Adrenal gland (tissue), 12 donors: Measurements from ENCODE around the gene AXIN1. TPM values are rescaled to one million over a fixed set of nuclear protein-coding genes. Genes with fewer than 3 reads are reported as not detected.

Experiments used
- DNase-seq, 7 donors: peaks; one replicate each; pipeline ENCODE4 v3.0.0-alpha.2; 2019 to 2020
- H3K27ac ChIP-seq, 5 donors: fragments of 200-600 bp; sonication (generic) in 4 of 5; 1 replicate in 3 of 5; 2 replicates in 2 of 5; pipeline versions ENCODE4 v1.5.1 to v1.8.0; 2016 to 2020; ENCODE audit warnings: mild to moderate bottlenecking in 1 of 5
- H3K27me3 ChIP-seq: fragments of 200-600 bp; 2 replicates; pipeline ENCODE4 v1.8.0; 2021
- H3K36me3 ChIP-seq, 2 donors: fragments of 200-600 bp; replicated peaks in 1 of 2; 1 replicate in 1 of 2; 2 replicates in 1 of 2; pipeline versions ENCODE4 v1.5.1 to v1.8.0; 2018 to 2022
- H3K4me1 ChIP-seq, 2 donors: fragments of 200-600 bp; replicated peaks in 1 of 2; 1 replicate in 1 of 2; 2 replicates in 1 of 2; pipeline versions ENCODE4 v1.5.1 to v1.8.0; 2018 to 2021
- H3K4me3 ChIP-seq, 4 donors: fragments of 200-600 bp; sonication (generic) in 3 of 4; one replicate each; pipeline ENCODE4 v1.5.1; 2016 to 2018
- H3K9me3 ChIP-seq, 3 donors: fragments of 200-600 bp; sonication (generic) in 1 of 3; replicated peaks in 1 of 3; 1 replicate in 2 of 3; 2 replicates in 1 of 3; pipeline versions ENCODE4 v1.5.1 to v1.8.0; 2016 to 2021
- CTCF ChIP-seq, 6 experiments: fragments of 450-650 bp in 4 of 6; fragments of 200-600 bp in 2 of 6; sonication (generic) in 1 of 6; IDR thresholded peaks; 1 replicate in 5 of 6; 2 replicates in 1 of 6; pipeline versions ENCODE4 v1.5.1 to v1.8.0; 2016 to 2021; ENCODE audit warnings: antibody characterized with exemption in 6 of 6, mild to moderate bottlenecking in 2 of 6, moderate library complexity in 1 of 6
- POLR2A ChIP-seq, 2 donors: fragments of 450-650 bp; IDR thresholded peaks; one replicate each; pipeline ENCODE4 v1.6.1; 2017; ENCODE audit warnings: antibody characterized with exemption in 2 of 2, mild to moderate bottlenecking in 2 of 2, moderate library complexity in 1 of 2
- WGBS, 4 donors: extraction: QIAGEN DNeasy Blood & Tissue Kit in 2 of 4; methylation state at CpG; one replicate each; pipeline versions ENCODE4 v1.1.5 to v1.1.7; 2013 to 2017; 5-methylcytosine and 5-hydroxymethylcytosine counted together
- intact Hi-C, 2 donors: fragments of 100-400 bp; cut with DNase I; formaldehyde crosslinking; loops; one replicate each; pipeline versions ENCODE4 v1.14.1 to v1.15.0; 2022 to 2023
- polyA plus RNA-seq, 3 donors: library from polyadenylated mRNA; stranded (reverse); fragments of 200-250 nt in 2 of 3; fragments of 350-450 nt in 1 of 3; fragmentation: Illumina TruSeq in 1 of 3; extraction: RNeasy Lipid Tissue Mini Kit (QIAGEN cat#74804) in 1 of 3; gene quantifications; one replicate each; pipeline ENCODE4 v1.2.3, GENCODE V29; 2013 to 2014
- total RNA-seq, 9 donors: library from RNA; depleted of rRNA in 4 of 9; stranded (reverse); fragments of >200 nt in 4 of 9; fragments of 120-200 nt in 1 of 9; fragmentation: NEBNext Ultra II Directional in 1 of 9; extraction: Animal tissue kit (Norgen Biotek cat#: 25700) in 1 of 9; gene quantifications; one replicate each; pipeline versions ENCODE4 v1.1.0 to v1.2.4, GENCODE V29; 2013 to 2023
- donor health status: healthy with polysubstance abuse.
- donor health status: Bipolar disorder and iron deficiency.
- donor health status: DM: yes; HTN: yes; CAD: no.
- donor health status: DM: no; HTN: no; CAD: no.
- donor health status: DM: no; HTN: no; CAD: no.
- donor health status: DM: yes; HTN: yes; CAD: no.

Gene AXIN1
- total and polyA plus RNA-seq, 12 donors: 5.6 to 22.4 (median 16.2) TPM

DNA sequence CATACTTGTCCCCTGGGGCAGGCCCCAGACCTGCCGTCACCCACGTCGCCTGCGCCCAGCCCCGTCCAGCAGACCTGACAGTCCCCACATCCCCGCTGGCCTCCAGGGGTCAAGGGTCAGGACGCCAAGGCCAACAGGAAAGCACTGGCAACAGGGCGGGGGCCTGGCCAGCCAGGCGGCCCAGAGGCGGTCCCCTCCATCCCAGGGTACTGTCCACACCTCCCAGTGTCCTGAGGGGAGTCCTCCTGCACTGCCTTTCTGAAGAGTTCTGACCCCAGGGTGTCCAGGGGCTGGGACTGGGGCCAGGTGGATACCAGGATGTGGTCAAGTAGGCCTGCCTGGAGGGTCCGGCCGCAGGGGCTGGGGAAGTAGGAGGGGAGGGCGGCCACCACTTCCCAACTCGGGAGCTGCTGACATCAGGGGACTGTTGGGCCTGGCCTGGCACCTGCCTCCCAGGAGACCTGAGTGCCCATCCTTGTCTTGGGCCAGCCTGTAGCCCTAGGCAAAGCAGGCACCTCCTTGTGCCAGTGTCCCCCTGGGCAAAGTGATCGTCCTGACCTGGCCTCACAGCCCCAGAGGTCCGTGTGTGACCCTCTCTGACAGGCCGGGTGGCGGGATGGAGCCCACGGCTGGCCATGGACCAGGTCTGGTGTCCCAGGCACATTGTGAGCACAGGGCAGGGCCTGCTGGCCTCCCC lies 6.7 kb upstream of the AXIN1 start:
- Histone ChIP-seq H3K36me3 (no peaks in the 10 kb centered on the region), H3K27me3 (no peaks in the 10 kb centered on the region), H3K9me3 (no peaks in the 10 kb centered on the region), H3K27ac (no peak overlapping the region), H3K4me1 (no peaks in the 10 kb centered on the region), H3K4me3 (no peak overlapping the region)
- intact Hi-C loops: loop anchor here (10.0 kb wide), 1 partner anchor 124 kb away; the partner anchor contains the start of gene FAM234A (in 2 of the 2)
- 70 to 80% (median 79%) methylated on average over 11 to 19 of the region's 19 CpGs for WGBS, 4 donors
- TF ChIP-seq POLR2A (IDR thresholded peaks at IDR 0.05) (no peak), CTCF (IDR thresholded peaks at IDR 0.05) (no peak)
- DNase-seq: no peak

GRCh38 chr16:356741-357140 lies 4.2 kb upstream of the AXIN1 start:
- intact Hi-C loops: loop anchor here (10.0 kb wide), 1 partner anchor 122 kb away; the partner anchor contains the start of gene FAM234A (in 2 of the 2)
- H3K27ac ChIP-seq: no peak overlapping the region
- 74 to 90% (median 79%) methylated on average over 3 to 12 of the region's 12 CpGs for WGBS, 4 donors

GRCh38 chr16:354971-355461 lies 2.5 kb upstream of the AXIN1 start:
- intact Hi-C loops: loop anchor here (10.0 kb wide), 1 partner anchor 120 kb away; the partner anchor contains the start of gene FAM234A (in 2 of the 2)
- TF ChIP-seq POLR2A (IDR thresholded peaks at IDR 0.05) (no peak), CTCF (IDR thresholded peaks at IDR 0.05) (no peak)

More at GRCh38 chr16:356741-357140, 4.2 kb upstream of the AXIN1 start:
- peaks cover 2 to 4% of the 10 kb centered on the region in 2 donors for H3K4me1 ChIP-seq
- no peaks in the 10 kb centered on the region for H3K27me3 ChIP-seq
- no peaks in the 10 kb centered on the region for H3K9me3 ChIP-seq
- TF ChIP-seq CTCF (IDR thresholded peaks at IDR 0.05): no peak
- H3K36me3 ChIP-seq: no peaks in the 10 kb centered on the region
- no peak for DNase-seq
- no peak overlapping the region for H3K4me3 ChIP-seq

DNA sequence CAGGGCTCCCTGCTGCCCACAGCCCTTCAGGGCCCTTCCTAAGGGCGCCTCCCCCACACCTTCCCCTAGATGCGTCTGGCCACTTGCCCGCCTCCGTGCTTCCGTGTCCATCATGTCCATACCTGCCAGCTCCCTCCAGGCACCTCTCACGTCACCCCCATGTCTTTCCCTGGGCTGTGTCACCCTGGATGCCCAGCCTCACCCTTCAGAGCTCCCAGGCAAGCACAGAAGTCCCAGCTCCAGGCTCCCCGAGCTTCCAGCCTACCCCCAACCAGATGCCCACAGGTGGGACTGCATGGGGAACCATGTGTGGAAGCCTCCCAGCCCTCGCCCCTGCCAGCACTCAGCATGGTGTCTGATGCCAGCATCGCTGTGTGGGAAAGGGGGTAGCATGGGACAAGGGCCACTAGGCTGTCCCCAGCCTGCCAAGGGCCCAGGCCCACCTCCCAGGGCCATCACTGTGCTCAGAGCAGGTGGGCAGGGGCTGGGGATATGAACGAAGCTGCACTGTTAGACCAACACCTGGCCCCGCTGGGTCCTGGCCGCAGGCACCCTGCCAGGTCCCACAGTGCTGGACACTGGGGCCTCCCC lies 1.9 kb upstream of the AXIN1 start:
- Histone ChIP-seq H3K4me1 (peaks cover 13 to 17% of the 10 kb centered on the region in 2 donors), H3K9me3 (no peaks in the 10 kb centered on the region), H3K36me3 (no peaks in the 10 kb centered on the region), H3K27me3 (no peaks in the 10 kb centered on the region), H3K27ac (no peak overlapping the region), H3K4me3 (no peak overlapping the region)
- peak in 1 of 7 donors; percentile 37 for DNase-seq
- intact Hi-C loops: loop anchor here (10.0 kb wide), 1 partner anchor 120 kb away; the partner anchor contains the start of gene FAM234A (in 2 of the 2)
- WGBS, 4 donors: 93 to 95% (median 93%) methylated on average over 9 to 12 of the region's 12 CpGs
- TF ChIP-seq POLR2A (IDR thresholded peaks at IDR 0.05) (no peak), CTCF (IDR thresholded peaks at IDR 0.05) (no peak)

More at GRCh38 chr16:354971-355461, 2.5 kb upstream of the AXIN1 start:
- peaks cover 9 to 12% of the 10 kb centered on the region in 2 donors for H3K4me1 ChIP-seq
- no peaks in the 10 kb centered on the region for H3K36me3 ChIP-seq
- H3K9me3 ChIP-seq: no peaks in the 10 kb centered on the region
- H3K27me3 ChIP-seq: no peaks in the 10 kb centered on the region
- 81 to 98% (median 90%) methylated on average over 6 to 10 of the region's 10 CpGs for WGBS, 4 donors
- H3K4me3 ChIP-seq: no peak overlapping the region
- DNase-seq: peak in 1 of 7 donors; percentile 23
- H3K27ac ChIP-seq: no peak overlapping the region
